Stimulated activated memory B cell treated with anti-CD40 and anti-IgM and Interleukin-4, amounts not matched to agents 10 μg/mL and 1 μg/mL and 100 μg/mL, for 72 hours (primary cell): ENCODE data around the gene DHRSX.
"Not testable (repeated sequence)": the region's sequence is repeated elsewhere in the genome, so short reads cannot be mapped to it uniquely, and the experiment has no call there.

Experiments
- ATAC-seq: fragments of 150-1000 bp; cut with Tn5 transposase; 2 replicates; pipeline ENCODE4 v1.10.0; 2021
- H3K27ac Mint-ChIP-seq: one replicate; pipeline ENCODE4 v1.8.0; 2022; ENCODE audit warnings: mild to moderate bottlenecking, mixed read lengths
- H3K27me3 Mint-ChIP-seq: one replicate; pipeline ENCODE4 v1.8.0; 2022; ENCODE audit warnings: mixed read lengths
- H3K36me3 Mint-ChIP-seq: one replicate; pipeline ENCODE4 v1.8.0; 2022; ENCODE audit warnings: mixed read lengths
- H3K4me1 Mint-ChIP-seq: one replicate; pipeline ENCODE4 v1.8.0; 2022; ENCODE audit warnings: mixed read lengths
- H3K4me3 Mint-ChIP-seq: one replicate; pipeline ENCODE4 v1.8.0; 2022; ENCODE audit warnings: mild to moderate bottlenecking, moderate library complexity, mixed read lengths
- H3K9me3 Mint-ChIP-seq: one replicate; pipeline ENCODE4 v1.8.0; 2022; ENCODE audit warnings: mixed read lengths

DHRSX gene

GRCh38 chrX:2462074-2462473 lies 38.7 kb downstream of the DHRSX start:
- ATAC-seq = no peak
- Mint-ChIP-seq H3K36me3 (peaks cover 28% of the 10 kb centered on the region), H3K4me3 (no peak overlapping the region), H3K4me1 (peaks cover 18% of the 10 kb centered on the region), H3K27ac (peak overlapping the region; percentile 67), H3K9me3 (peaks cover 4% of the 10 kb centered on the region), H3K27me3 (no peaks in the 10 kb centered on the region)

DNA sequence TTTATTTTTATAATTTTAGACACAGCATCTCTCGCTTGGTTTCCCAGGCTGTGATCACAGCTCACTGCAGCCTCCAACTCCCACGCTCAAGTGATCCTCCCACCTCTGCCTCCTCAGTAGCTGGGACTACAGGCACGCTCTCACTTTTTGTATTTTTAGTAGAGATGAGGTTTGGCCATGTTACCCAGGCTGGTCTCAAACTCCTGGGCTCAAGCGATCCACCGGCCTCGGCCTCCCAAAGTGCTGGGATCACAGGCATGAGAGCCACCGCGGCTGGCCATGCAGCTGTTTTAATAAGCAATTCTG lies 39.1 kb downstream of the DHRSX start:
- H3K36me3 Mint-ChIP-seq = peaks cover 32% of the 10 kb centered on the region
- peaks cover 4% of the 10 kb centered on the region for H3K9me3 Mint-ChIP-seq
- H3K27me3 Mint-ChIP-seq = no peaks in the 10 kb centered on the region
- no peak overlapping the region for H3K4me3 Mint-ChIP-seq
- H3K4me1 Mint-ChIP-seq = peaks cover 22% of the 10 kb centered on the region
- no peak for ATAC-seq
- peak overlapping the region; percentile 67 for H3K27ac Mint-ChIP-seq

DNA sequence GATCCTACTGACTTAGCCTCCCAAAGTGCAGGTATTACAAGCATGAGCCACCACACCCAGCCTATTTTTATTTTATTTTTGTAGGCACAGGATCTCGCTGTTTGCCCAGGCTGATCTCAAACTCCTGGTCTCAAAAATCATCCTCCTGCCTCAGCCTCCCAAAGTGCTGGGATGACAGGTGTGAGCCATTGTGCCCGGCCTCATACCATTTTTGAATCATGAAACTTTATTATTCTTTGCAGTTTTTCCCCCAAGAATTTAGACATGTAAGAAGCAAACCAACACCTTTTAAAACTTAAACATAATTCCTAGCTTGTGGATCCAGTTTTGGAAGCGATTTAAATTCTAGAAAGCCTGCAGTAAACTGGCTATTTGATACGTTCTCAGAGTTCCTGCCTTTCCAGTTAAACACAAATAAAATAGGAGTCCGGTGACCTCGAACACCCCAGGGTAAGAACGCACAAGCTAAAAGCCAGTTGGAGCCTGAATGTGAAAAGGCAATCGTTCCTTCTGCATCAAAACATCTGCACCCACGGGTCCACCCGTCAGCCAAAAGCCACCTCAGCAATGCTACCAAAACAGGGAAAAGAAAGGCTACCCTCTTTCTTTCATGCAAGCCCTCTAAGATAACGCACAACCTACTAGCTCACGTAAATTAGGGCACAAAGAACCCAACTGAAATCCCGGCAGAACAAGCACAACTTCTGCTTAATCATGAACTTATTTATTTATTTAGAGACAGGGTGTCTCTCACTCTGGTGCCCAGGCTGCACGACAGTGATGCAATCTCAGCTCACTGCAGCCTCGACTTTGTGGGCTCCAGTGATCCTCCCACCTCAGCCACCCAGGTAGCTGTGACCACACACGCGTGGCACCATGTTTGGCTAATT lies 39.7 kb downstream of the DHRSX start:
- Mint-ChIP-seq H3K36me3 (peaks cover 34% of the 10 kb centered on the region), H3K27ac (peak overlapping the region; percentile 67), H3K4me1 (peaks cover 28% of the 10 kb centered on the region)
- H3K9me3 Mint-ChIP-seq, ATAC-seq, H3K4me3 Mint-ChIP-seq, H3K27me3 Mint-ChIP-seq: not testable (repeated sequence)

- not testable (repeated sequence) for H3K4me3 Mint-ChIP-seq, H3K27me3 Mint-ChIP-seq, ATAC-seq, H3K27ac Mint-ChIP-seq, H3K9me3 Mint-ChIP-seq
- H3K4me1 Mint-ChIP-seq = peaks cover 28% of the 10 kb centered on the region
- peaks cover 34% of the 10 kb centered on the region for H3K36me3 Mint-ChIP-seq
Measured at GRCh38 chrX:2460048-2460447, 40.7 kb downstream of the DHRSX start.

- Mint-ChIP-seq H3K36me3 (peaks cover 29% of the 10 kb centered on the region), H3K4me1 (peaks cover 23% of the 10 kb centered on the region), H3K4me3 (no peak overlapping the region), H3K27me3 (no peaks in the 10 kb centered on the region), H3K9me3 (peaks cover 4% of the 10 kb centered on the region), H3K27ac (no peak overlapping the region)
- ATAC-seq = no peak
Measured at GRCh38 chrX:2458309-2458708, 42.5 kb downstream of the DHRSX start.

DNA sequence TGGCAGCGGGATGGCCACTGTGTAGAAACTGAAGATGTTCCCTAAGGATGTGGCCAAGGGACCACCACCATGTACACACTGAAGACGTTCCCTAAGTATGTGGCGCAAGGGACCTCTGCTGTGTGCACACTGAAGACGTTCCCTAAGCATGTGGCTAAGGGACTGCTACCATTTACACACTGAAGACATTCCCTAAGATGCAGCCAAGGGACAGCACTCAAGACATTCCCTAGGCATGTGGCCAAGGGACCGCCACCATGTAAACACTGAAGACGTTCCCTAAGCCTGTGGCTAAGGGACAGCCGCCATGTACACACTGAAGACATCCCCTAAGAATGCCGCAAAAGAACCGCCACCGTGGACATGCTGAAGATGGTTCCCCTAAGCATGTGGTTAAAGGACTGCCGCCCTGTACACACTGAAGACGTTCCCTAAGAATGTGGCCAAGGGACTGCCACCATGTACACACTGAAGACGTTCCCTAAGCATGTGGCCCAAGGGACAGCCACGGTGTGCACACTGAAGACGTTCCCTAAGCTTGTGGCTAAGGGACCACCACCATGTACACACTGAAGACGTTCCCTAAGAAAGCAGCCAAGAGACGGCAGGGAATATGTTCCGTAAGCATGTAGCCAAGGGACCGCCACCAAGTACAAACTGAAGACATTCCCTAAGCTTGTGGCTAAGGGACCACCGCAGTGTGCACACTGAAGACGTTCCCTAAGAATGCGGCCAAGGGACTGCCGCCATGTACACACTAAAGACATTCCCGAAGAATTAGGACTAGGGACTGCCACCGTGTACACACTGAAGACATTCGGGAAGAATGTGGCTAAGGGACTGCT lies 43.3 kb downstream of the DHRSX start:
- peaks cover 18% of the 10 kb centered on the region for H3K4me1 Mint-ChIP-seq
- no peaks in the 10 kb centered on the region for H3K27me3 Mint-ChIP-seq
- H3K27ac Mint-ChIP-seq = no peak overlapping the region
- H3K36me3 Mint-ChIP-seq = peaks cover 33% of the 10 kb centered on the region
- no peak overlapping the region for H3K4me3 Mint-ChIP-seq
- peaks cover 4% of the 10 kb centered on the region for H3K9me3 Mint-ChIP-seq
- ATAC-seq = no peak

DNA sequence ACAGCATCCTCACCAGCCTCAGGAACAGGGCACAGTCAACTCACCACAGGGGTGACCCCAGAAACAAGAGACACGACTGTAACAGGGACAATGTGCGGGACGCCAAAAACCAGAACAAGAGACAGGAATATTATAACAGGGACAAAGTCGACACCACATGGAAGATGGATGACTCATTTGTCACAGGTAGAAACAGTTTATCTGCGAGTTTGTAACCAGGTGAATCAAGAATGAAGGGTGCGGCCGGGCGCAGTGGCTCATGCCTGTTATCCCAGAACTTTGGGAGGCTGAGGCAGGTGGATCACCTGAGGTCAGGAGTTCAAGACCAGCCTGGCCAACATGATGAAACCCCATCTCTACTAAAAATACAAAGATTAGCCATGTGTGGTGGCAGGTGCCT lies 44.7 kb downstream of the DHRSX start:
- Mint-ChIP-seq H3K4me1 (peaks cover 16% of the 10 kb centered on the region), H3K36me3 (peaks cover 41% of the 10 kb centered on the region)
- H3K4me3 Mint-ChIP-seq, H3K27me3 Mint-ChIP-seq, H3K9me3 Mint-ChIP-seq, H3K27ac Mint-ChIP-seq, ATAC-seq: not testable (repeated sequence)

- not testable (repeated sequence) for H3K27me3 Mint-ChIP-seq, H3K9me3 Mint-ChIP-seq, H3K4me3 Mint-ChIP-seq, H3K27ac Mint-ChIP-seq, ATAC-seq
- Mint-ChIP-seq H3K4me1 (peaks cover 31% of the 10 kb centered on the region), H3K36me3 (peaks cover 44% of the 10 kb centered on the region)
Measured at GRCh38 chrX:2454620-2455019, 46.2 kb downstream of the DHRSX start.

DNA sequence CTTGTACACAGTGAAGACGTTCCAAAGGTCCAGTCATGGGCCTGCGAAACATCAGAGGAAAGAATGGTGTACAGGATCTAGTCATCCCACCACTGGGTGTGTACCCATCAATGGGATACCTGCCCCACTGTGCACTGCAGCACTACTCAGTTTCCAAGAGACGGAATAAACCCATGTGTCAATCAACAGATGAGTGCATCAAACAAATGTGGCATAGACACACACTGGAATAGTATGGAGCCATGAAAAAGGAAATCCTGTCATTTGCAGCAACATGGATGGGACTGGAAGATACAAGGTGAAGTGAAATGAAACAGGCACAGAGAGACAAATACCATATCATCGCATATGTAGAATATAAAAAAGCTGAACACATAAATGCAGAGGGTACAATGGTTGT lies 48.0 kb downstream of the DHRSX start:
- peaks cover 2% of the 10 kb centered on the region for H3K9me3 Mint-ChIP-seq
- no peak overlapping the region for H3K27ac Mint-ChIP-seq
- H3K4me3 Mint-ChIP-seq = no peak overlapping the region
- no peak for ATAC-seq
- H3K4me1 Mint-ChIP-seq = peaks cover 36% of the 10 kb centered on the region
- H3K36me3 Mint-ChIP-seq = peaks cover 48% of the 10 kb centered on the region
- no peaks in the 10 kb centered on the region for H3K27me3 Mint-ChIP-seq

DNA sequence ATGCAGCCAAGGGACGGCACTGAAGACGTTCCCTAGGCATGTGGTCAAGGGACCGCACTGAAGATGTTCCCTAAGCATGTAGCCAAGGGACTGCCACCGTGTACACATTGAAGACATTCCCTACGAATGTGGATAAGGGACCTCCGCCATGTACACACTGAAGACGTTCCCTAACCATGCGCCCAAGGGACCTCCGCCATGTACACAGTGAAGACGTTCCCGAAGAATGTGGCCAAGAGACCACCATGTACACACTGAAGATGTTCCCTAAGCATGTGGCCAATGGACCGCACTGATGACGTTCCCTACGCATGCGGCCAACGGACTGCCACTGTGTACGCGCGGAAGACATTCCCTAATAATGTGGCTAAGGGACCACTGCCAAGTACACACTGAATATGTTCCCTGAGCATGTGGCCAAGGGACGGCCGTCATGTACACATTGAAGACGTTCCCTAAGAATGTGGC lies 48.4 kb downstream of the DHRSX start:
- H3K36me3 Mint-ChIP-seq = peaks cover 47% of the 10 kb centered on the region
- peaks cover 2% of the 10 kb centered on the region for H3K9me3 Mint-ChIP-seq
- no peak overlapping the region for H3K4me3 Mint-ChIP-seq
- peaks cover 36% of the 10 kb centered on the region for H3K4me1 Mint-ChIP-seq
- no peak for ATAC-seq
- H3K27me3 Mint-ChIP-seq = no peaks in the 10 kb centered on the region
- H3K27ac Mint-ChIP-seq = no peak overlapping the region

DNA sequence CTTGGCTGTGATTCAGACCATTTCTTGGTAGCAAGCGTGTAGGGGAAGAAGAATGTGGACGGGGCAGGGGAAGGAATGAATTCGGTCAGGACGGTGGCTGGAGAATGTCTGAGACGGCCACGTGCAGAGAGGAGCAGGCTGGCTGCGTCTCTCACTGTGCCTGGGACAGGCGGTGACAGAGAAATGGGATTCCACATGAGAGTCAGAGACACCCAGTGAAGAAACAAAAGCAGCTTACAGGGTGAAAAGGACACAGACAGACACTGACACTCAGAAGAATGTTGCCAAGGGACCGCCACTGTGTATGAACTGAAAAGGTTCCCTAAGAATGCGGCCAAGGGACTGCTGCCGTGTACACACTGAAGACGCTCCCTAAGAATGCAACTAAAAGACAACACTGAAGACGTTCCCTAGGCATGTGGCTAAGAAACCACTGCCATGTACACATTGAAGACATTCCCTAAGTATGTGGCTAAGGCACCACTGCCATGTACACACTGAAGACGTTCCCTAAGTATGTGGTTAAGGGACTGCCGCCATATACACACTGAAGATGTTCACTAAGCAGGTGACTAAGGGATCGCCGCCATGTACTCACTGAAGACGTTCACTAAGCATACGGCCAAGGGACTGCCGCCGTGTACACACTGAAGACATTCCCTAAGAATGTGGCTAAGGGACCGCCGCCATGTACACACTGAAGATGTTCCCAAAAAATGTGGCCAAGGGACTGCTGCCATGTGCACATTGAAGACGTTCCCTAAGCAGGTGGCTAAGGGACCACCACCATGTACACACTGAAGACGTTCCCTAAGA lies 49.1 kb downstream of the DHRSX start:
- Mint-ChIP-seq H3K36me3 (peaks cover 47% of the 10 kb centered on the region), H3K27me3 (no peaks in the 10 kb centered on the region), H3K4me1 (peaks cover 33% of the 10 kb centered on the region), H3K4me3 (no peak overlapping the region), H3K27ac (peak overlapping the region; percentile 34), H3K9me3 (peaks cover 2% of the 10 kb centered on the region)
- ATAC-seq = no peak

- ATAC-seq = no peak
- Mint-ChIP-seq H3K9me3 (peaks cover 2% of the 10 kb centered on the region), H3K4me3 (no peak overlapping the region), H3K36me3 (peaks cover 46% of the 10 kb centered on the region), H3K27me3 (no peaks in the 10 kb centered on the region), H3K27ac (peak overlapping the region; percentile 34), H3K4me1 (peaks cover 26% of the 10 kb centered on the region)
Measured at GRCh38 chrX:2450681-2451080, 50.1 kb downstream of the DHRSX start.

- ATAC-seq = peak; percentile 50
- Mint-ChIP-seq H3K27me3 (no peaks in the 10 kb centered on the region), H3K4me3 (no peak overlapping the region), H3K27ac (peak overlapping the region; percentile 69), H3K36me3 (peaks cover 46% of the 10 kb centered on the region), H3K9me3 (peaks cover 2% of the 10 kb centered on the region), H3K4me1 (peaks cover 26% of the 10 kb centered on the region)
Measured at GRCh38 chrX:2449135-2449886, 51.5 kb downstream of the DHRSX start.

DNA sequence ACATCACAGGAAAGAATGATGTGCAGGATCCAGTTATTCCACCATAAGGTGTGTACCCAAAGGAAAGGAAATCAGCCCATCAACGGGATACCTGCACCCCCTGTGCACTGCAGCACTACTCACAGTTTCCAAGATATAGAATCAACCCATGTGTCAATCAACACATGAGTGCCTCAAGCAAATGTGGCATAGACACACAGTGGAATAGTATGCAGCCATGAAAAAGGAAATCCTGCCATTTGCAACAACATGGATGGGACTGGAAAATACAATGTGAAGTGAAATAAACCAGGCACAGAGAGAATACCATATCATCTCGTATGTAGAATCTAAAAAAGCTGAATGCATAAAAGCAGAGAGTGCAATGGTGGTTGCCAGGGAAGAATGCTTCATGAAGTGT lies 53.3 kb downstream of the DHRSX start:
- Mint-ChIP-seq H3K36me3 (peaks cover 39% of the 10 kb centered on the region), H3K4me3 (no peak overlapping the region), H3K27ac (no peak overlapping the region), H3K9me3 (peaks cover 2% of the 10 kb centered on the region), H3K27me3 (no peaks in the 10 kb centered on the region), H3K4me1 (peaks cover 26% of the 10 kb centered on the region)
- ATAC-seq = no peak
